Measurements from ENCODE around the gene ZNF775. TPM values are rescaled to one million over a fixed set of nuclear protein-coding genes. Genes with fewer than 3 reads are reported as not detected.

Gene ZNF775
- total and polyA plus RNA-seq, 2 of the 13 experiments (the other 11 are each of a cell fraction or from before 2014, with no cell fraction given): 3.1 to 3.2 TPM

DNA sequence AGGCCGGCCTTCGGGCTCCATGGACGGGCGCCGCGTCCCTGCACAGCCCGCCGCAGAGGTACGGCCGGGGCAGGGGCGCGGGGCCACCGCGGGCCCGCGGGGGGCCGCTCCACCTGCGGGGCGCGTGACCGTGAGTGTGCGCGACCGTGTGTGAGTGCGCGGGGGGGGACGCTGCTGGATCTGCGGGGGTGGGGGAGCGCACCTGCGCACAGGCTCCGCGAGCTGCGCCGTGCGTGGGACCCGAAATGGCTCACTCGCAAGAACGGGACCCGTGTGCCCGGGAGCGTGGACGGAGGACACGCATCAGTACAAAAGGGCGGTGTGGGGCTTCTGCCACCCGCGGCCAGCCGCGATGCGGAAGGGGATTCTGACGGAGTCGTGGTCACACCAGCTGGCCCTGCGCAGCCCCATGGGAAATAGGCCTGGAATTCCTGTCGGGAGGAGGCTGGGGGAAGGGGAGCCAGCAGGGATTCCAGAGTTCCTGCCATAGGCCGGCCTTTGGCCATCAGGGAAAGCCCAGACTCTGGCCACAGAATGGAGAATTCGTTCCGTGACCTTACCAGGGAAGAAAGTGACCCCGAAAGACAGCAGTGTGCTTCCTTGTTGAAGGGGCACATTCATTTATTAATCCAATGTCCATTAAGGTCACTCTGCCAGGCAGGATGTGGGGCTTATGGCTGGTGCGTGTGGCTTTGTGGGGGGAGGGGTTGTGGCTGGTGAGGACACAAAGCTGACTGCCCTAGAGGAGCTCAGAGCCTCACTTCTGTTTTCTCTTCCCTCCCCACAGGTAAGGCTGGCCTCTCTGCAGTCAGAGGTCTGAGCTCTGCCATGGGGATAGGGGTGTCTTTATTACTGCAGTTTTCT lies 10.0 kb upstream of the ZNF775 start (continued):
- no peak for TF ChIP-seq MXD4 (CRISPR knock-in tag; IDR thresholded peaks at IDR 0.05)

- peak overlapping the region; percentile 100 for H3K27ac ChIP-seq (ENCODE audit: extremely low read length, insufficient read depth, low read length)
- intact Hi-C loops (cut with micrococcal nuclease; ENCODE audit: unreplicated experiment) (loop anchor here (1.0 kb wide), 1 partner anchor 19 kb away; no protein-coding TSS in a partner anchor), in situ Hi-C loops (cut with HindIII; ENCODE audit: extremely low pct_ligation_motif_present, low pct_unique_long_range_greater_than_20kb) (no loop called here)
- DNase-seq (ENCODE audit: low spot score) (no peak), FAIRE-seq (no peak), ATAC-seq (no peak; the same call in 2 of the 3 replicates)
- peaks cover 8% of the 10 kb centered on the region; the same call in 1 of the 2 replicates for H4K20me1 ChIP-seq (ENCODE audit: insufficient read depth, low read length)
- 7% methylated on average over 14 of the region's 23 CpGs for WGBS (ENCODE audit: low lambda C conversion rate)
- no peaks in the 10 kb centered on the region for H3K9me3 ChIP-seq (ENCODE audit: low read length)
- H3K4me1 ChIP-seq (ENCODE audit: insufficient read depth, low read length): peaks cover 51% of the 10 kb centered on the region
- H3K79me2 ChIP-seq (ENCODE audit: insufficient read depth, low read length): peaks cover 38% of the 10 kb centered on the region
- H3K36me3 ChIP-seq (replicated peaks in 1 of 2; ENCODE audit: control insufficient read depth in 1 of 2, insufficient read depth in 2 of 2, low read length in 2 of 2): peaks cover 5 to 27% of the 10 kb centered on the region in 2 experiments; a peak in 4 of 5 replicates
- CTCF ChIA-PET (ENCODE audit: low intra/inter-chr PET ratio, low total read pairs): no interaction called here
- H3K4me3 ChIP-seq (replicated peaks in 1 of 3; ENCODE audit: insufficient read depth in 1 of 3, low read depth in 2 of 3, low read length in 3 of 3): peak overlapping the region; percentile 68 to 84 (median 82)
- peak overlapping the region; percentile 99 for H3K4me2 ChIP-seq (ENCODE audit: low read depth, low read length)
- BruUV-seq (replicated peaks): TSS peak; percentile 40
- POLR2A ChIA-PET: interaction anchor here (1.1 to 6.8 kb wide), 15 partner anchors 9 to 532 kb away, joined by 3 to 141 read pairs (median 9); partner anchors contain the start of genes ACTR3C, LRRC61, RARRES2 and ZNF775
- H3K27me3 ChIP-seq (ENCODE audit: control insufficient read depth in 1 of 2, insufficient read depth in 2 of 2, low read length in 2 of 2): no peaks in the 10 kb centered on the region
- no peak overlapping the region for H2AFZ ChIP-seq (ENCODE audit: low read length)
- peak overlapping the region; percentile 95 for H3K9ac ChIP-seq (ENCODE audit: insufficient read depth, low read depth, low read length)
- TF ChIP-seq THAP8 (CRISPR knock-in tag; IDR thresholded peaks at IDR 0.05; ENCODE audit: borderline replicate concordance) (no peak), ZNF878 (CRISPR knock-in tag; IDR thresholded peaks at IDR 0.05) (0 out of 2 replicates have a peak, but pooled peaks have one; percentile 2), POLR2AphosphoS2 (IDR thresholded peaks at IDR 0.05; ENCODE audit: low read depth, low read length) (no peak), BATF2 (CRISPR knock-in tag; IDR thresholded peaks at IDR 0.05) (no peak), ISL2 (CRISPR knock-in tag; IDR thresholded peaks at IDR 0.05) (no peak), ZKSCAN8 (CRISPR knock-in tag; IDR thresholded peaks at IDR 0.05; ENCODE audit: borderline replicate concordance) (no peak), ZSCAN29 (CRISPR knock-in tag; conservative IDR thresholded peaks at IDR 0.05) (no peak), ZNF276 (CRISPR knock-in tag; IDR thresholded peaks at IDR 0.05; ENCODE audit: low read depth) (no peak), CERS6 (CRISPR knock-in tag; IDR thresholded peaks at IDR 0.05) (no peak), POLR2AphosphoS5 (IDR thresholded peaks at IDR 0.05; ENCODE audit: low read depth, low read length) (no peak), MXD1 (CRISPR knock-in tag; IDR thresholded peaks at IDR 0.05) (no peak), ZNF430 (CRISPR knock-in tag; IDR thresholded peaks at IDR 0.05) (no peak), ZNF713 (CRISPR knock-in tag; IDR thresholded peaks at IDR 0.05) (no peak)
Observed at GRCh38 chr7:150369748-150370501, 9.2 kb upstream of the ZNF775 start.
